ENCODE measurements around the gene AKT3. TPM values are rescaled to one million over a fixed set of nuclear protein-coding genes. Genes with fewer than 3 reads are reported as not detected.

AKT3 gene
- polyA plus RNA-seq, 4 donors: 23.8 to 27.8 (median 24.7) TPM

DNA sequence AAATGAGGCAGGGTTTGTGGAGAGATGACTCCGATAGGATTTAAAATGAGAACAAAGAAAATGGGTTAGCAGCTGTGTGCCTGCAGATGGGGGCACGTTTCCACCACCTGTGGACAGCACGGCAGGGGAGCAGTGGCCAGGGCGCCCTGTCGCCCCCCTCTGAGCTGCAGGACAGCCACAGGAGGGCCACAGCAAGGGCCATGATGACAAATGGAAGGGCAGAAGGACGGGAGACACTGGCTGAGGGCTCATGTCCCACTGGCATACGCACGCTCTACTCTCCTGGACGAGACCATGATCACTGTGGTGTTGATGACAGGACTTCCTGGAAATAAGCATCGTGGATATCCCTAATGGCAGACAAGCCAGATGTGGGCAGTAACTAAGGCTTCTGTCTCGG, 353.2 kb downstream of the AKT3 start:
- no peak for DNase-seq (ENCODE audit: low read depth in 4 of 4, low spot score in 2 of 4)

DNA sequence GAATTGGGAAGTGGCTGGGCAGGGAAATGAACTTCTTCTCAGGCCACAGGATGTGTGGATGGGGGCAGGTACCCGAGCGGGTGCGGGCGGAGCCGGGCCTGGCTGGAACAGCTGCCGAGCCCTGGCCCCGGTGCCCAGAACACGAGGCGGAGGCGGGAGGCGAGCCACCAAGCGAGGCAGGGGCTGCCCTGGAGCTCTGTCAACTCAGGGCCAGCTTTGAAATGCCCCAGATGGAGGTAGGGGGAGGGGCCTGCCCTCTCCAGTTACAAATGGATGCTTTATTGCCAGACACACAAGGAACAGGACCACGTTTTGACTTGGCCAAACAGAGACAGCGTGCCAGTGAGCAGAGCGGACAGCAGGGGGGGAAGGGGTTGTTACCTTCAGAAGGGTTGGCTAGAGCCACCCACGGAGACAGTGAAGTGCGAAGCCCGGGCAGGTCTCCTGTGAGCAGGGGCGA, 353.8 kb downstream of the AKT3 start:
- no peak for DNase-seq (ENCODE audit: low read depth in 4 of 4, low spot score in 2 of 4)

- no peak for DNase-seq (ENCODE audit: low read depth in 4 of 4, low spot score in 2 of 4)
These were observed 354.4 kb downstream of the AKT3 start for GRCh38 chr1:243495442-243496186.

DNA sequence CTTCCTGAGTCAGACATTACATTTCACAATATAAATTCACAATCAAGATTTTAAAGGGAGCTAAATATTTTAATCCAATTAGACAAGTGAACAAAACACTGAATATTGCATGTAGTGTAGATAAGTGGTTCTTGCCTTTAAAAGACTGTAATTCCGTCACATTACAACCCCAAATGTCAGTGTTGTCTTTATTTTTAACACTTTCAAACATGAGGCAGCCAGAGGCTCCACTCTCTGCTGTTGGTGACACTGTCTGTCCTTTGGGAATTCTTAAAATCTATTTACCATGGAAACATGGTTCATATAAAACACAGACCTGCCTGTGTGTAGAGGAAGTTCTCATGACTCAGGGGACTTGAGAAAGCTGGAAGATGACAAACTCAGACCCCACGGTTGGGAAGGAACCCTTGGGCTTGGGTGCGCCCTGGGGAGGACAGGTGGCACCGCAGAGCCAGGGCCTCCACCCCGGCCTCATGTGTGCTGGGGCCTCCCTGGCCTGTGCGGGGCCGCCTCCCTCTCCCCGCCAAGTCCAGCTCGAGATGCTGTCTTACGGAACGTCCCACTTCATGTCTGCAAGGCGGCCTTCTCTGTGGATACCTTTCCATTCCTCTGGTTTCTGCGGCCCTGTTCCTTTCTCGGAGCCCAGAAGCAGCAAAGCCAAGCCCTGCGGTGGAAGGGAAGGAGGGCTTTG, 355.2 kb downstream of the AKT3 start:
- DNase-seq (ENCODE audit: low read depth in 4 of 4, low spot score in 2 of 4): no peak

DNA sequence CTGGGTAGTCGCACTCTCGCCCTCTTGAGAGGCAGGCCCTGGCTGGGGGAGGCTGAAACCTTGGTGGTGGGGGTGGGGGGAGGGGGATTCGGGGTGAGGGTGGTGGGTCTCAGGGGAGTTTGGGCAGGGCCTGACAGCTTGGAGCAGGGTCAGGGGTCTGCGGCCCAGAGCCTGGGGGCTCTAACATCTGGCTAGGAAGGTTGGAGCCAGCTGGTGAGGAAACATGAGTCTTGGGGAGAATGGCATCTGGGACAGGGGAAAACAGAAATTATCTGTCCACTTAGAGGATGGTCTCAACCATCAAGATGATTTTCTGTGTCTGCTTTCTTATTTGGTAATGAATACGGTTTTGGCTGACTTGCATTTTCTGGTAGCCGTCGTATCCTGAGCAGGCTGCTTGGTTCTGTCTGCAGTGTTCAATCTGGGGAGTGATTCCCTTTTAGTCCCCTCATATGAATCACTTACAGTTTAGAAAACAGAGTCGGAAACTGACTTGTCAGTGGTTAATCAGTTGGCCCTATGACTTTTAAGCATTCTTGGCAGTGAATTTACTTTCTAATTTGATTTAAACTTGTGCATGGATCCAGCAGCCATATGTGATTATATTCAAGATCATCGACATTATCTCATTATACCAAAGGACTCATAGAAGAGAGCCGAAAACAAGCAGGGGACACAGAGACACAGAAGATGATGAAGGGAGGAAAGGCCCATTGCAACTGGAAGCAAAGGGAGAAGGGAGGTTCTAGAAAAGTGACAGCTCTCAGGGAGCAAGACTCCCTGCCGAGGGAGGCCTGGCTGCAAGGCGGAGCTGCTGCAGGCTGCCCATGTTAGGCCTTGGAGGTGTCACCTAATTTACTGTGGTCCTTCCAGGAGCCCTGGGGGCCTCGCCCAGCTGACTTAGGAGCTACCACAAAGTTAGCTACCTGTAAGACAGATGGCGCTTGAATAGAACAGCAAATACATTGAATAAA, 356.6 kb downstream of the AKT3 start:
- no peak for DNase-seq (ENCODE audit: low read depth in 4 of 4, low spot score in 2 of 4)

DNA sequence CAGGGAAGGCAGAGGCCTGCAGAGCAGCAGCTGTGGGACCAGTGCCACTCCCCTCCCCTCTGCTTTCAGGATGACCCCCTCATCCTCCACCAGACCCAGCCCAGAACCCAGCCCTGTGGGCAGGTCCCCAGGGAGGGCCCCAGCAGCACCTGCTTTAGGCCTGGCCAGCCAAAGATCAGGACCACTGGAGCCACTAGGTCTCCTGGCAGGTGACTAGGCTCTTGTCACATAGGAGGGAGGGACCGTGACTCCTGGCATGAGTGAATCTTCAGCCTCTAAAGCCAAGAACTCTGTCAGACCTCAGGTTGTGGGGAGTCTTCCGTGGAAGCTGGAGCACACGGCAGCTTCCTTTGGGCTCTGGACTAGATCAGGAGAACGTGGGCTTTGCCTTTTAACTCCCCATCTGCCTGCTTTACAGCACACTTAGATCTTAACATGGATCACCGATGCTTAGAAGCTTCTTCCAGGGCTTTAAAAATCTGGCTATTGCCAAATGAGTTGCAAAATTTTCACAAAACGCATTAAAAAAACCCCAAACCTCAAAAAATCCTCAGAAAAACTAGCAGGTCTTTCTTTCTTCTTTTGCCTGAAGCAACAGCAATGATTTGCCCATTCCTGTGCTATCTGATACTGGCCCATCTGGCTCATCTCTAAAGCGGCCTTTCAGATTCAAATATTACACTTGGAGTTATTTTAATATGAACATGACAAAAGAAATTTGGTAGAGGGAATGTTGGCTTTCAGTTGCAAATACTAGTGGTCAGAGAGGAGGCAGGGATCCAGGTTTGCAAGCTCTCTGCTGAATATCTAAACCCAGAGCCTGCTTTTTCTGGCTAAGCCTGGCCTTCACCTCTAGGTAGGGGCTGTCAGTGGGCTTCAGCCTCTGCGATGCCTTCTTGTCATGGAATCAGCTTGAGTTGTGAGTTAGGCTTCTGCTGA, 359.0 kb downstream of the AKT3 start:
- DNase-seq (ENCODE audit: low read depth in 4 of 4, low spot score in 2 of 4): no peak

DNA sequence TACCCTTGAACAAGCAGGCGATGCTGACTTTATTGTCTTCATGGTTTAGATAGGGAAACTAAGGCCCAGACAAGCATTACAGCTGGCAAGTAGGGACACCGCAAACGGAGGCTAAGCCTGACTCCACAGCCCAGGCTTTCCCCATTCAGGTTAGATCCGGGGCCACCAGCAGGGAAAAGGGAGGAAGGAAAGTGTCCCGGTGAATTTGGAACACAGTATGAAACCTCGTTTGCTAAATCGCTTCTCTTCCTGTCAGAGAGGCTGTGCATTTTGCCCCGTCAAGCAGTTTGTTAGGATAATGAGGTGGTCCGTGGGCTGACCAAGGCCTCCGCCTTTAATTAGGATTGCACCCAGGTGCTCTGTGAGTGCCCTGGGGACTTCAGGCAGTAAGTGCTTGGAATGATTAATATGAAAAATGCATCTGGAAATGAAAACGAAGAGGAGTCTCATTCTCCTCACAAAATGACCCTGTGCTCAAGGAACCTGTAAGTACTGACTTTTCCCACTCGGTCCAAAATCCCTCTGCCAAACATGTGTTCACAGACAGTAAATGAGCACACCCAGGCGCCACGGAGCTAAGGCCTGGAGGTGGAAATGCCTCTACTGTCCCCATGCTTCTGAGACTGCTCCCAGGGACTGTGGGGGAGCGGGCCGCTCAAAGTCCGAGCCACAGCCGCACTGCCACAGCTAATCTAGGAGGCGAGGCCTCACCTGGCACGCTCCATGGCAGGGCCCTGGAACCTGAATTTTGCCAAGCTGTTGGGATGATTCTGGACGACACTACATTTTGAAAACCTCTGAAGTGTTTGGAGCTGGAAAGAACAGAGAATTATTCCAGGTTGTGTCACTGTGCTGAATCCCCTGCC, 360.1 kb downstream of the AKT3 start:
- DNase-seq (ENCODE audit: low read depth in 4 of 4, low spot score in 2 of 4): no peak

GRCh38 chr1:243489158-243489527, 360.9 kb downstream of the AKT3 start:
- no peak for DNase-seq (ENCODE audit: low read depth in 4 of 4, low spot score in 2 of 4)

DNA sequence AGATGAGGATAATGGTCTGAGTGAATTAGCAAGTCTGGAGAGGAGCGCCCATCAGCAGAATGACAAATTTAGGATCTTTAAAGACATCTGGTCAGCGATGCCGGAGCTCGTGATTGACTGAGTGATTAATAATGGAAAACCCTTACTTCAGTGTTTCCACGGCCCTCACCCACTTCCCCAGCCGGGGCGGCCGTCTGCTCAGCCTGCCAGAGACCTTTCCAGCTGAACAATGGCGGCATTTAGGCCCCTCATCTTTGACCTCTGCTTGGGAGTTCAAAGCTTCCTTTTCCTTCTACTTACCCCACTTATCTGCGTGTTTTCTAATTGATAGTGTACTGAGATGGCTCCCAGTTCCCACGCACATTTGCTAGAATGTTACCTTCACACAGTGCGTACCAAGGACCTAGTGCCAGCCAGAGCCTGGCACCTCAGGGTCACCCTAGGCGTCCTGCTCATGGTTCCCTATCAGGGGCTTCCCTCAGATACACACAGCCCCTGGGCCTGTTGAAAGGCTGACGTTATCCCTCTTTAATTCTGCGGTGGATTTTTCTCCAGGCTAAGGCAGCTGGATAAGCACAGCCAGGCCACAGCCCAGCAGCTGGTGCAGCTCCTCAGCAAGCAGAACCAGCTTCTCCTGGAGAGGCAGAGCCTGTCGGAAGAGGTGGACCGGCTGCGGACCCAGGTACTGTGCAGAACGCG, 361.4 kb downstream of the AKT3 start:
- DNase-seq (ENCODE audit: low read depth in 4 of 4, low spot score in 2 of 4): no peak

DNA sequence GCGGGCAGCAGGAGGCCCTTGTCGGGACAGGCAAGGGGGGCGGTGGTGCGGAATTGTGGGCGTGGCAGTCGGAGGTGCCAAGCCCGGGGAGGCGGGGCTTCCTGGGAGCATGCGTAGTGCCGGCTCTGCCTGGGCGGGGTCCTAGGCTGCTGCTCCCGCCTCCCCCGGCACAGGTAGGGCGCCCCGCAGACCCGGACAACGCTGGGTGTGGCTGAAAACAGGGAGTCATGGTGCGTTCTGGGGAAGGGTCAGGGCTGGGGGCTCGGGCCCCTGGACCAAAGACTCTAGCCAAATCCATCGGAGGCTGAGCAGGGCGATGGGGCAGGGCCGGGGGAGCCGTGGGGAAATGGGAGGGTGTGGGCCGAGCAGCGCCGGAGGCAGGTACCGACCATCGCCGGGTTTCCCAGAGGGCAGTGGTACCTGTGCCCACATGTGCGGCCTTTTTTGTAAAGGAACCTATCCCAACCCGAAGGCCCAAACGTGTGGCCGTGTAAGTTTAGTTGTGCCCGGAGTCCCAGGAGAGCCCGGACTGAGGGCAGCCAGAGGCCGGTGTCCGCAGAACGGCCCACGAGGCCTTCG, 362.3 kb downstream of the AKT3 start:
- no peak for DNase-seq (ENCODE audit: low read depth in 4 of 4, low spot score in 2 of 4)

DNA sequence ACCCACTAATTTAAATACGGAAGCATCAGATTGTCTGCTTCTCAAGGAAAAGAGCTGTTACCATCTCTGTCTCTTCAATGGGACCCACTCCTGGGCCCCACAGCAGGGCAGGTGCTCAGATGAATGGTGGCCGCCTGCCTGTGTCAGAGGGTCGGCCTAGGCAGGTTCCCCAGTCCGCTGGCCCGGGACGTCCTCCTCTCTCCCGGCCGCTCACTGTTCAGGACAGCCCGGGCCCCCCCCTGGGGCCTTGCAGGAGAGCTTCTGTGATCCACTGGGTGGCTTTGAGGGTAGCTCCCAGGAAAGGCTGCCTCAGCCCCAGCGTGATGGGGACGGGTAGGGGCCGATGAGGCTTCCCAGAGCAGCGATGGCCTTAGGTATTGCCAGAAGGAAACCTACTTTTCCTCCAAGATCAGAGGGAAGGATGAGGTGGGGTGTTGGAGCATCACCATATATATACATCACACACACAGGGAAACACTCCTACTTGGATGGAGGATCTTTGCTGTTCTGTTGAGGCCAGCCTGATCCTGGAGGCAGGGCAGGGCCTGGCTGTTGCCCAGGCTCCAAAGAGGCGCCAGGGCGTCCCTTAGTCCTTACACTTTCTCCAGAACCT, 362.9 kb downstream of the AKT3 start:
- DNase-seq (ENCODE audit: low read depth in 4 of 4, low spot score in 2 of 4): no peak

DNA sequence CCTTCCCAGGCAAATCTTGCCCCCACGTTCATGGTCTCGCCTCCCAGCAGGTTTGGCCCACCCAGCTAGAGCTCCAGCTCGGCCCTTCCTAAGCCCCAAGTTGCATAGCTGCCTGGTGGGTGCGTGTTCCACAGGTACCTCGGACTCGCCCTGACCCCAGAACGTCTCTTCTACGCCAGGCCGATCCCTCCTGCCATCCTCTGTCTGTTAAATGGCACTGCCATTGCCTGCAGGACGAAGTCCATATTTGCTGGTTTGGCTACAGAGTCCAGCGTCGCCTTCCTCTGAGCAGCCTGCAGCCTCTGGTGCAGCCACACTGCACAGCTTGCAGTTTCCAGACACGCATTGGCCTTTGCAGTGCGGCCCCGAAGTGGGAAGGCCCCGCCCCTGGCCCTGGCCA, 366.1 kb downstream of the AKT3 start:
- DNase-seq (ENCODE audit: low read depth in 4 of 4, low spot score in 2 of 4): no peak

GRCh38 chr1:243483071-243483771, 366.8 kb downstream of the AKT3 start:
- no peak for DNase-seq (ENCODE audit: low read depth in 4 of 4, low spot score in 2 of 4)

GRCh38 chr1:243482141-243483022, 367.7 kb downstream of the AKT3 start:
- DNase-seq (ENCODE audit: low read depth in 4 of 4, low spot score in 2 of 4): no peak

DNA sequence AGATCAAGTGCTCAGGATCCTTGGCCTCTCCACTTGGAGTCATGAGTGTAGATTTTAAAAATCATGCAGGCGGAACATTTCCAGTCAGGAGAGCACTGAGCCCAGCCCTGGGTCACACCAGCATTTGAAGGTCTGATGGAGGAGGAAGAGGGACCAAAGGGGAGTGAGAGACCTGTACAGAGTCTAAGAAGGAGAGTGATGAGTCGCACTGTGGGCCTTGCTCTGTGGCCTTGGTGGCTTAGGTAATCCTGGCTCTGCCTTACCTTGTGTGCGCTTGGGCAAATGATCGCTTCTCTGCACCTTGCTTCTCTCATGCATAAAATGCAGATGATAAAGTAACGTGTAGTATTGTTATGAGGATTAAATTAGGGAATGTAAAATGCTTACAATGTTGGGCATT, 368.9 kb downstream of the AKT3 start:
- DNase-seq (ENCODE audit: low read depth in 4 of 4, low spot score in 2 of 4): no peak

DNA sequence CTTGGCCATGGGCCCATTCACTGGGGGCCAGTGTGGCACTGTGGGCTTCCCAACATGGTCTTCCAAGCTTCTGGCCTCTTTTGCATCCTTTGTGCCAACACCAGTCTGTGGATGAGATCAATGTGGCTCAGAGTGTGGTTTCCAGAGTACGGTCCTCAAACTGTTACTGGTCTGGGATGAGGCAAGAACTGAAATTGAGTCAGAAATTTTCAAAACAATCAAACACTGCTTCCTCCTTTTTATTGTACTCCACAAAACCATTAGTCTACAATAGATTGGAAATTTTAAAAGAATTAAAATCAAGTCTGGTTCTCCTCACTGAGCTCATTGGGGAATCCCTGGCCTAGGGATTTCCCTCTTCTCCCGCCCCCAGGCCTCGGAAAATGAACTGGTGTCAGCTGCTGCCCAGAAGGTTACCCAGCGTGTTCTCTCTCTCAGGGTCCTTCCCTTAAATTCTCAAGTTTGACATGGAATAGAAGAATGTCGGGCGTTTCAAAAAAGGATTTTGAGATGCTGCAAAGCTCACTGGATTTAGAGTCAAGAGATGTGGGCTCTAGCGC, 372.2 kb downstream of the AKT3 start:
- DNase-seq (ENCODE audit: low read depth in 4 of 4, low spot score in 2 of 4): no peak

Measured in left renal cortex interstitium (tissue), 4 donors.